DND-41 (cell line): ENCODE results near the gene ULK1.

Experiments used
- ATAC-seq: fragments of 200-7000 bp; cut with Tn5 transposase; 3 replicates; pipeline ENCODE4 v1.9.1; 2021; ENCODE audit warnings: low read depth; ENCODE audit not compliant: insufficient read depth
- DNase-seq: peaks from one replicate; pipeline ENCODE4 v3.0.0-alpha.2; 2020
- H2AFZ ChIP-seq: 2 replicates; pipeline ENCODE4 v1.6.0; 2012; ENCODE audit warnings: low read depth, low read length
- H3K27ac ChIP-seq: 2 replicates; pipeline ENCODE4 v1.5.1; 2012; ENCODE audit warnings: low read length, inconsistent platforms
- H3K27me3 ChIP-seq: fragments of 200-600 bp; sonication (generic); 2 replicates; pipeline ENCODE4 v1.6.0; 2012; ENCODE audit warnings: low read length, mild to moderate bottlenecking, inconsistent platforms; ENCODE audit not compliant: insufficient read depth, poor library complexity
- H3K36me3 ChIP-seq: 2 replicates; pipeline ENCODE4 v1.5.1; 2012; ENCODE audit warnings: low read length, inconsistent platforms; ENCODE audit not compliant: insufficient read depth
- H3K4me1 ChIP-seq: 2 replicates; pipeline ENCODE4 v1.5.1; 2012; ENCODE audit warnings: mild to moderate bottlenecking, low read length; ENCODE audit not compliant: insufficient read depth
- H3K4me2 ChIP-seq: 2 replicates; pipeline ENCODE4 v1.6.0; 2012; ENCODE audit warnings: mild to moderate bottlenecking, moderate library complexity, low read length, inconsistent platforms; ENCODE audit not compliant: insufficient read depth
- H3K4me3 ChIP-seq, 2 experiments: fragments of 200-600 bp in 1 of 2; shearing (Covaris generic) in 1 of 2; 2 replicates each; pipeline ENCODE4 v1.5.1; 2012 to 2016; ENCODE audit warnings: inconsistent platforms in 2 of 2, low read length in 2 of 2, mild to moderate bottlenecking in 2 of 2, low read depth in 1 of 2, moderate library complexity in 1 of 2
- H3K79me2 ChIP-seq: 2 replicates; pipeline ENCODE4 v1.6.0; 2012; ENCODE audit warnings: low read length, inconsistent platforms; ENCODE audit not compliant: insufficient read depth
- H3K9ac ChIP-seq: 2 replicates; pipeline ENCODE4 v1.6.0; 2012; ENCODE audit warnings: low read depth, mild to moderate bottlenecking, inconsistent platforms, low read length, moderate library complexity
- H3K9me3 ChIP-seq: 2 replicates; pipeline ENCODE4 v1.5.1; 2012; ENCODE audit warnings: low read length, moderate library complexity, mild to moderate bottlenecking, inconsistent platforms; ENCODE audit not compliant: insufficient read depth, severe bottlenecking
- H4K20me1 ChIP-seq: 2 replicates; pipeline ENCODE4 v1.6.0; 2012; ENCODE audit warnings: low read length; ENCODE audit not compliant: insufficient read depth
- EZH2 ChIP-seq: IDR thresholded peaks from 3 replicates; pipeline ENCODE4 v1.6.1; 2012; ENCODE audit warnings: borderline replicate concordance, low read depth, mild to moderate bottlenecking, moderate library complexity, low read length, inconsistent platforms; ENCODE audit not compliant: severe bottlenecking
- TF ChIP-seq, protein P1 (sequence below): IDR thresholded peaks from 2 replicates; pipeline ENCODE4 v1.5.1; 2012; ENCODE audit warnings: borderline replicate concordance, low read length, moderate library complexity, mild to moderate bottlenecking; ENCODE audit not compliant: poor library complexity, severe bottlenecking; ENCODE audit errors: extremely low read depth

ULK1 gene

DNA sequence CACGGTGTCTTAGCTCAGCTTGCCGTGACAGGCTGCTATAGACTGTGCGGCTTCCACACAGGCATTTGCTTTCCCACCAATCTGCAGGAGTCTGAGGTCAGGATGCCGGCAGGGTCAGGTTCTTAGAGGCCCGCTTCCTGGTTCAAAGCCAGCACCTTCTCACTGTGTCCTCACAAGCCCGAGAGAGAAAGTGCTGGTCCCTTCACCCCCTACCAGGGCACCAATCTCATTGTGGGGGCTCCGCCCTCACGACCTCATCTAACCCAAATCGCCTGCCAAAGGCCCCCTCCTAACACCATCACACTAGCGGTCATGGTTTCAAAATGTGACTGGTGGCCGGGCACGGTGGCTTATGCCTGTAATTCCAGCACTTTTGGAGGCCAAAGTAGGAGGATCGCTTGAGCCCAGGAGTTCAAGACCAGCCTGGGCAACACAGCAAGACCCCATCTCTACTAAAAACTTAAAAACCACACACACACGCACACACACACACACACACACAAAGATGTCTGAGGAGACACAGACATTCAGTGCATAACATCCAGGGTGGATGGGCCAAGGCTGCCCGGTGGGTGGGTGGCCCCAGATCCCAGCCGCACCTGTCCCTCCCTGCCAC is 39.5 kb upstream of the ULK1 start:
- no peak overlapping the region for H3K4me2 ChIP-seq
- no peaks in the 10 kb centered on the region for H3K27me3 ChIP-seq
- no peak overlapping the region for H3K27ac ChIP-seq
- no peaks in the 10 kb centered on the region for H3K36me3 ChIP-seq
- TF ChIP-seq, protein P1, sequence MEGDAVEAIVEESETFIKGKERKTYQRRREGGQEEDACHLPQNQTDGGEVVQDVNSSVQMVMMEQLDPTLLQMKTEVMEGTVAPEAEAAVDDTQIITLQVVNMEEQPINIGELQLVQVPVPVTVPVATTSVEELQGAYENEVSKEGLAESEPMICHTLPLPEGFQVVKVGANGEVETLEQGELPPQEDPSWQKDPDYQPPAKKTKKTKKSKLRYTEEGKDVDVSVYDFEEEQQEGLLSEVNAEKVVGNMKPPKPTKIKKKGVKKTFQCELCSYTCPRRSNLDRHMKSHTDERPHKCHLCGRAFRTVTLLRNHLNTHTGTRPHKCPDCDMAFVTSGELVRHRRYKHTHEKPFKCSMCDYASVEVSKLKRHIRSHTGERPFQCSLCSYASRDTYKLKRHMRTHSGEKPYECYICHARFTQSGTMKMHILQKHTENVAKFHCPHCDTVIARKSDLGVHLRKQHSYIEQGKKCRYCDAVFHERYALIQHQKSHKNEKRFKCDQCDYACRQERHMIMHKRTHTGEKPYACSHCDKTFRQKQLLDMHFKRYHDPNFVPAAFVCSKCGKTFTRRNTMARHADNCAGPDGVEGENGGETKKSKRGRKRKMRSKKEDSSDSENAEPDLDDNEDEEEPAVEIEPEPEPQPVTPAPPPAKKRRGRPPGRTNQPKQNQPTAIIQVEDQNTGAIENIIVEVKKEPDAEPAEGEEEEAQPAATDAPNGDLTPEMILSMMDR = no peak
- no peak for TF ChIP-seq EZH2
- no peak for DNase-seq
- H4K20me1 ChIP-seq = no peaks in the 10 kb centered on the region; the same call in 1 of the 2 replicates
- 0 out of 2 replicates have a peak, but pooled peaks cover 4% of the 10 kb centered on the region for H3K4me1 ChIP-seq
- no peak overlapping the region for H3K9ac ChIP-seq
- no peak overlapping the region for H3K4me3 ChIP-seq
- no peaks in the 10 kb centered on the region for H3K9me3 ChIP-seq
- no peaks in the 10 kb centered on the region for H3K79me2 ChIP-seq
- no peak overlapping the region for H2AFZ ChIP-seq
- no peak for ATAC-seq

DNA sequence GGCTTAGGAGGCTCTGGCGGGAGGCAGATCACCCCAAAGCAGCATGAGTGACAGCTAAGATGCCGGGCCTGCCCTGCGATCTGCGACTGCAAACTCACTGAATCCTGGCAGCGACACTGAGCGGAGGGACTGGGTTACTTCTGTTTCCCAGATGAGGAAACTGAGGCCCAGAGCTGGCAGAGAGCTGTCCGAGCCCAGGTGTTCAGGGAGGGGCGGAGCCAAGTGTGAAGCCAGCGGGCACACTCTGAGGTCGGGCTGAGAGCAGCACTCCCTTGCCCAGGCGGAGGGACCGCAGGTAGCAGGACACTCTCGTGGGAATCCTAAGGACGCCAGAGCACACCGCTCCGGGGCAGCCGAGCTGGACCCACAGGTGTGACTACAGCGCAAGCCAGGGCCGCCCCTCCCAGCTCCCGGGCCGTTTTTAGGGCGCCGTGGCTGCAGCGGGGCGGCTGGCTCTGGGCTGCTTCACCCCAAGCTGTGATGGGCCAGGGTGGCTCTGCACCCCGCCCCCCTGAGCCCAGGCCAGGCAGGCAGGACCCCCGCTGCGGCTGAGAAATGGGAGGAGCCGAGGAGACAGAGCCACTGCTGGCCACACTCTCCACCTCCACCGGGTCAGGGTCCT is 38.8 kb upstream of the ULK1 start:
- Histone ChIP-seq H3K4me3 (no peak overlapping the region), H2AFZ (no peak overlapping the region), H3K27ac (no peak overlapping the region), H3K36me3 (no peaks in the 10 kb centered on the region), H3K27me3 (no peaks in the 10 kb centered on the region), H3K9me3 (no peaks in the 10 kb centered on the region), H3K79me2 (no peaks in the 10 kb centered on the region), H3K9ac (no peak overlapping the region), H4K20me1 (no peaks in the 10 kb centered on the region; the same call in 1 of the 2 replicates), H3K4me2 (no peak overlapping the region), H3K4me1 (0 out of 2 replicates have a peak, but pooled peaks cover 4% of the 10 kb centered on the region)
- ATAC-seq (no peak), DNase-seq (no peak)
- no peak for TF ChIP-seq EZH2
- TF ChIP-seq, protein P1 = no peak

DNA sequence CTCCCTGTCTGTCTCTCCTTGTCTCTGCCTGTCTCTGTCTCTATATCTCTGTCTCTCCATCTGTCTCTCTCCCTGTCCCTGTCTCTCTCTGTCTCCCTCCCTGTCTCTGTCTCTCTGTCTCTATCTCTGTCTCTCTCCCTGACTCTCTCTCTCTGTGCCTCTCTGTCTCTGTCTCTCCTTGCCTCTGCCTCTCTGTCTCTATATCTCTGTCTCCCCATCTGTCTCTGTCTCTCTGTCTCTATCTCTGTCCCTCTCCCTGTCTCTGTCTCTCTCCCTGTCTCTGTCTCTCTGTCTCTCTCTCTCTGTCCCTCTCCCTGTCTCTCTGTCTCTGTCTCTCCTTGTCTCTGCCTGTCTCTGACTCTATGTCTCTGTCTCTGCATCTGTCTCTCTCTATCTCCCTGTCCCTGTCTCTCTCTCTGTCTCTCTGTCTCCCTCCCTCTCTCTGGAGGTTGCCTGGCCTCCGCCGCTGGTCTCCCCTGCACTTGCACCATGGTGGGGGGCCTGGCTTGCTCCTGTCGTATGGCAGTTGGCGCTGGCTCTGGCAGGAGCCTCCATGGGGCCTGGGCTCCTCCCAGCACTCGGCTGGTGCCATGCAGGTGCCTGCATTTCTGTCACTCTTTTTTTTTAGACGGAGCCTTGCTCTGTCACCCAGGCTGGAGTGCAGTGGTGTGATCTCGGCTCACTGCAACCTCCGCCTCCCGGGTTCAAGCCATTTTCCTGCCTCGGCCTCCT is 37.9 kb upstream of the ULK1 start:
- 0 out of 2 replicates have a peak, but pooled peaks cover 4% of the 10 kb centered on the region for H3K4me1 ChIP-seq
- H3K27me3 ChIP-seq = no peaks in the 10 kb centered on the region
- no peak overlapping the region for H3K4me3 ChIP-seq
- no peaks in the 10 kb centered on the region for H3K79me2 ChIP-seq
- H3K9ac ChIP-seq = no peak overlapping the region
- no peaks in the 10 kb centered on the region; the same call in 1 of the 2 replicates for H4K20me1 ChIP-seq
- H3K9me3 ChIP-seq = no peaks in the 10 kb centered on the region
- no peaks in the 10 kb centered on the region for H3K36me3 ChIP-seq
- H2AFZ ChIP-seq = no peak overlapping the region
- DNase-seq = no peak
- TF ChIP-seq, protein P1 = no peak
- TF ChIP-seq EZH2 = no peak
- no peak overlapping the region for H3K27ac ChIP-seq
- no peak overlapping the region for H3K4me2 ChIP-seq
- no peak for ATAC-seq
